Neural cell (in vitro differentiated cells): ENCODE measurements around the gene CNTNAP1. TPM values are rescaled to one million over a fixed set of nuclear protein-coding genes. Genes with fewer than 3 reads are reported as not detected.

ENCODE experiments used
- H2AFZ ChIP-seq: fragments of 200-600, 300-800 bp; sonication (generic), shearing (Covaris generic); 2 replicates; pipeline ENCODE4 v1.6.0; 2014; ENCODE audit warnings: low read depth, mild to moderate bottlenecking, antibody characterized with exemption, low read length, moderate library complexity
- H3F3A ChIP-seq: fragments of 200-600 bp; shearing (Covaris generic); 2 replicates; pipeline ENCODE4 v1.6.1; 2016; ENCODE audit warnings: mild to moderate bottlenecking, moderate library complexity, mixed read lengths, antibody characterized with exemption, low read length; ENCODE audit not compliant: insufficient read depth, poor library complexity, severe bottlenecking
- H3K27ac ChIP-seq: fragments of 200-600, 300-800 bp; sonication (generic), shearing (Covaris generic); 2 replicates; pipeline ENCODE4 v1.5.1; 2014; ENCODE audit warnings: mild to moderate bottlenecking, low read length, moderate library complexity
- H3K27me3 ChIP-seq: fragments of 300-800, 200-600 bp; sonication (generic), shearing (Covaris generic); 2 replicates; pipeline ENCODE4 v1.6.0; 2014; ENCODE audit warnings: mild to moderate bottlenecking, low read depth, low read length, moderate library complexity; ENCODE audit not compliant: insufficient read depth
- H3K36me3 ChIP-seq: fragments of 300-800, 200-600 bp; sonication (generic), shearing (Covaris generic); 2 replicates; pipeline ENCODE4 v1.5.1; 2014; ENCODE audit warnings: mild to moderate bottlenecking, antibody characterized with exemption, low read length, moderate library complexity; ENCODE audit not compliant: insufficient read depth
- H3K4me2 ChIP-seq: fragments of 300-800, 200-600 bp; sonication (generic), shearing (Covaris generic); 2 replicates; pipeline ENCODE4 v1.6.0; 2014; ENCODE audit warnings: mild to moderate bottlenecking, low read length
- H3K4me3 ChIP-seq: fragments of 300-800, 200-600 bp; sonication (generic), shearing (Covaris generic); 2 replicates; pipeline ENCODE4 v1.5.1; 2014; ENCODE audit warnings: mild to moderate bottlenecking, low read length, moderate library complexity
- H3K79me2 ChIP-seq: fragments of 200-600 bp; shearing (Covaris generic); replicated peaks from 2 replicates; pipeline ENCODE4 v1.6.0; 2014; ENCODE audit warnings: mild to moderate bottlenecking, low read length, moderate library complexity; ENCODE audit not compliant: insufficient read depth
- H3K9ac ChIP-seq: fragments of 300-800, 200-600 bp; sonication (generic), shearing (Covaris generic); 2 replicates; pipeline ENCODE4 v1.6.1; 2016; ENCODE audit warnings: mild to moderate bottlenecking, low read length, mixed read lengths
- H3K9me2 ChIP-seq: fragments of 200-600 bp; shearing (Covaris generic); 2 replicates; pipeline ENCODE4 v1.6.1; 2016; ENCODE audit warnings: mild to moderate bottlenecking, low read length, mixed read lengths; ENCODE audit not compliant: insufficient read depth
- H3K9me3 ChIP-seq: fragments of 200-600, 300-800 bp; sonication (generic), shearing (Covaris generic); 2 replicates; pipeline ENCODE4 v1.6.1; 2016; ENCODE audit warnings: mild to moderate bottlenecking, mixed run types, low read length, moderate library complexity, mixed read lengths
- H4K20me1 ChIP-seq: fragments of 200-600 bp; shearing (Covaris generic); 2 replicates; pipeline ENCODE4 v1.6.1; 2016; ENCODE audit warnings: mild to moderate bottlenecking, mixed run types; ENCODE audit not compliant: insufficient read depth
- EP300 ChIP-seq: fragments of 450-650 bp; conservative IDR thresholded peaks from 2 replicates; pipeline ENCODE4 v1.6.1; 2014; ENCODE audit warnings: antibody characterized with exemption, mild to moderate bottlenecking, moderate library complexity; ENCODE audit not compliant: poor library complexity, severe bottlenecking
- EZH2 ChIP-seq: fragments of 200-600, 300-800 bp; shearing (Covaris generic), sonication (generic); IDR thresholded peaks from 2 replicates; pipeline ENCODE4 v1.6.1; 2014; ENCODE audit warnings: antibody characterized with exemption, low read length, borderline replicate concordance, mild to moderate bottlenecking; ENCODE audit not compliant: insufficient read depth, poor library complexity, severe bottlenecking
- MXI1 ChIP-seq: fragments of 450-650 bp; conservative IDR thresholded peaks from 2 replicates; pipeline ENCODE4 v1.6.1; 2014; ENCODE audit warnings: antibody characterized with exemption, mild to moderate bottlenecking; ENCODE audit not compliant: poor library complexity, severe bottlenecking
- POLR2AphosphoS5 ChIP-seq: IDR thresholded peaks from 2 replicates; pipeline ENCODE4 v1.6.1; 2012
- RAD21 ChIP-seq: fragments of 450-650 bp; conservative IDR thresholded peaks from 2 replicates; pipeline ENCODE4 v1.6.1; 2014; ENCODE audit warnings: antibody characterized with exemption, mild to moderate bottlenecking, moderate library complexity
- SMC3 ChIP-seq: fragments of 450-650 bp; conservative IDR thresholded peaks from 2 replicates; pipeline ENCODE4 v1.6.1; 2014; ENCODE audit warnings: antibody characterized with exemption, mild to moderate bottlenecking, moderate library complexity; ENCODE audit not compliant: poor library complexity
- TAF1 ChIP-seq: IDR thresholded peaks from 2 replicates; pipeline ENCODE4 v1.6.1; 2012; ENCODE audit warnings: low read depth
- polyA plus RNA-seq: library from polyadenylated mRNA; depleted of rRNA; stranded (reverse); fragments of >200 nt; gene quantifications from 2 replicates; pipeline ENCODE4 v1.2.3, GENCODE V29; 2014
- TF ChIP-seq, protein P1 (sequence below): fragments of 450-650 bp; IDR thresholded peaks from 2 replicates; pipeline ENCODE4 v1.5.1; 2014; ENCODE audit warnings: antibody characterized with exemption, mild to moderate bottlenecking, moderate library complexity; ENCODE audit not compliant: poor library complexity, severe bottlenecking
- TF ChIP-seq, protein P2 (sequence below): IDR thresholded peaks from 2 replicates; pipeline ENCODE4 v1.6.1; 2012; ENCODE audit warnings: borderline replicate concordance

The CNTNAP1 gene
- polyA plus RNA-seq, 1 donor from 2014 or later, result 21.9 TPM

DNA sequence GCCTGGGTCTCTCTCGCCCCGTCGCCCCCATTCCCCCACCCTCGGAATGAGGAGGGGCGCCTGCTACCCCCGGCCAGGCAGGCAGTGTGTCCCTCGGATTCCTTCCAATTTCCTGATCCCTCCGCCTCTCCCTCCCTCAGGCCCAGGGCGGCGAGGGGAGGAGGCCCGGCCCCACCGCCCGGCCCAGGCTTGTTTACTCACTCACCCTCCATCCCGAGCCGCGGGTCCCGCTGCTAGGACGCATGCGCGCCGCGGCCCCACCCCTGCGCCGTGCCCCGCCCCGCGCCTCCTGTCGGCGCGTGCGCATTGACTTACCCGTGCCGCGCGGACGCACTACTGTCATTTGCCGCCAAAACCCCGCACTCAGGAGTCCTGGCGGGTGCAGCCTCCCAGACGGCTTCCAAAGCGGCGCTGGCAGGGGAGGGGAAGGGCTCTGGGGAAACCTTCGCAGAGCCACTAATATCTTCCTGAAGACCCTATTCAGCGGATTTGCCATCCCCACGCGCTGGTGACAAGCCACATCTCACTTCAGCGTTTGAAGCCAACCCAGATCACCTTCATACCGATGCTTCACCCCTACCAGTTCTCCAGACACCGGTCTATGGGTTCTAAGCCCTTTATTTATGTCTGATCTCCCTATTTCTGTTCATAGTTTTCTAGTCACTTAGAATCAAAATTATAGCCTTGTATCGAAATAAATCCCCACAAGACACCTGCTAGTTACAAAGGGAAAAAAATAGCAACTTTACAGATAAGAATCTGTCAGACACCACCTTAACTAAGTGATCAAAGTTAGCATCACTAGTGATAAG lies 62.7 kb downstream of the CNTNAP1 start, which contains the start of gene EZH1:
Gene EZH1, minus strand, starts transcription at position 235 of the 812 bp plus-strand sequence. CDS start 16,099 bp downstream, outside the sequence.
- peak within 1 kb of the TSS; percentile 81 for H3K27ac ChIP-seq
- peak within 1 kb of the TSS; percentile 90 for H2AFZ ChIP-seq
- TF ChIP-seq SMC3 (peak; percentile 24), RAD21 (no peak), EP300 (peak; percentile 22), MXI1 (peak; percentile 10), EZH2 (no peak), POLR2AphosphoS5 (peak; percentile 90), TAF1 (no peak)
- TF ChIP-seq, protein P1, sequence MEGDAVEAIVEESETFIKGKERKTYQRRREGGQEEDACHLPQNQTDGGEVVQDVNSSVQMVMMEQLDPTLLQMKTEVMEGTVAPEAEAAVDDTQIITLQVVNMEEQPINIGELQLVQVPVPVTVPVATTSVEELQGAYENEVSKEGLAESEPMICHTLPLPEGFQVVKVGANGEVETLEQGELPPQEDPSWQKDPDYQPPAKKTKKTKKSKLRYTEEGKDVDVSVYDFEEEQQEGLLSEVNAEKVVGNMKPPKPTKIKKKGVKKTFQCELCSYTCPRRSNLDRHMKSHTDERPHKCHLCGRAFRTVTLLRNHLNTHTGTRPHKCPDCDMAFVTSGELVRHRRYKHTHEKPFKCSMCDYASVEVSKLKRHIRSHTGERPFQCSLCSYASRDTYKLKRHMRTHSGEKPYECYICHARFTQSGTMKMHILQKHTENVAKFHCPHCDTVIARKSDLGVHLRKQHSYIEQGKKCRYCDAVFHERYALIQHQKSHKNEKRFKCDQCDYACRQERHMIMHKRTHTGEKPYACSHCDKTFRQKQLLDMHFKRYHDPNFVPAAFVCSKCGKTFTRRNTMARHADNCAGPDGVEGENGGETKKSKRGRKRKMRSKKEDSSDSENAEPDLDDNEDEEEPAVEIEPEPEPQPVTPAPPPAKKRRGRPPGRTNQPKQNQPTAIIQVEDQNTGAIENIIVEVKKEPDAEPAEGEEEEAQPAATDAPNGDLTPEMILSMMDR, result peak; percentile 32
- TF ChIP-seq, protein P2, sequence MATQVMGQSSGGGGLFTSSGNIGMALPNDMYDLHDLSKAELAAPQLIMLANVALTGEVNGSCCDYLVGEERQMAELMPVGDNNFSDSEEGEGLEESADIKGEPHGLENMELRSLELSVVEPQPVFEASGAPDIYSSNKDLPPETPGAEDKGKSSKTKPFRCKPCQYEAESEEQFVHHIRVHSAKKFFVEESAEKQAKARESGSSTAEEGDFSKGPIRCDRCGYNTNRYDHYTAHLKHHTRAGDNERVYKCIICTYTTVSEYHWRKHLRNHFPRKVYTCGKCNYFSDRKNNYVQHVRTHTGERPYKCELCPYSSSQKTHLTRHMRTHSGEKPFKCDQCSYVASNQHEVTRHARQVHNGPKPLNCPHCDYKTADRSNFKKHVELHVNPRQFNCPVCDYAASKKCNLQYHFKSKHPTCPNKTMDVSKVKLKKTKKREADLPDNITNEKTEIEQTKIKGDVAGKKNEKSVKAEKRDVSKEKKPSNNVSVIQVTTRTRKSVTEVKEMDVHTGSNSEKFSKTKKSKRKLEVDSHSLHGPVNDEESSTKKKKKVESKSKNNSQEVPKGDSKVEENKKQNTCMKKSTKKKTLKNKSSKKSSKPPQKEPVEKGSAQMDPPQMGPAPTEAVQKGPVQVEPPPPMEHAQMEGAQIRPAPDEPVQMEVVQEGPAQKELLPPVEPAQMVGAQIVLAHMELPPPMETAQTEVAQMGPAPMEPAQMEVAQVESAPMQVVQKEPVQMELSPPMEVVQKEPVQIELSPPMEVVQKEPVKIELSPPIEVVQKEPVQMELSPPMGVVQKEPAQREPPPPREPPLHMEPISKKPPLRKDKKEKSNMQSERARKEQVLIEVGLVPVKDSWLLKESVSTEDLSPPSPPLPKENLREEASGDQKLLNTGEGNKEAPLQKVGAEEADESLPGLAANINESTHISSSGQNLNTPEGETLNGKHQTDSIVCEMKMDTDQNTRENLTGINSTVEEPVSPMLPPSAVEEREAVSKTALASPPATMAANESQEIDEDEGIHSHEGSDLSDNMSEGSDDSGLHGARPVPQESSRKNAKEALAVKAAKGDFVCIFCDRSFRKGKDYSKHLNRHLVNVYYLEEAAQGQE, result peak; percentile 58
- no peaks in the 10 kb centered on the region for H3K27me3 ChIP-seq
- H3K4me3 ChIP-seq, result peak within 1 kb of the TSS; percentile 91
- no peaks in the 10 kb centered on the region for H3K9me2 ChIP-seq
- peak within 1 kb of the TSS; percentile 66 for H3K4me2 ChIP-seq
- no peaks in the 10 kb centered on the region for H3K9me3 ChIP-seq
- H3K9ac ChIP-seq, result peak within 1 kb of the TSS; percentile 86
- H4K20me1 ChIP-seq, result no peaks in the 10 kb centered on the region
- no peaks in the 10 kb centered on the region for H3F3A ChIP-seq
- peaks cover 13% of the 10 kb centered on the region for H3K79me2 ChIP-seq
- no peaks in the 10 kb centered on the region for H3K36me3 ChIP-seq

DNA sequence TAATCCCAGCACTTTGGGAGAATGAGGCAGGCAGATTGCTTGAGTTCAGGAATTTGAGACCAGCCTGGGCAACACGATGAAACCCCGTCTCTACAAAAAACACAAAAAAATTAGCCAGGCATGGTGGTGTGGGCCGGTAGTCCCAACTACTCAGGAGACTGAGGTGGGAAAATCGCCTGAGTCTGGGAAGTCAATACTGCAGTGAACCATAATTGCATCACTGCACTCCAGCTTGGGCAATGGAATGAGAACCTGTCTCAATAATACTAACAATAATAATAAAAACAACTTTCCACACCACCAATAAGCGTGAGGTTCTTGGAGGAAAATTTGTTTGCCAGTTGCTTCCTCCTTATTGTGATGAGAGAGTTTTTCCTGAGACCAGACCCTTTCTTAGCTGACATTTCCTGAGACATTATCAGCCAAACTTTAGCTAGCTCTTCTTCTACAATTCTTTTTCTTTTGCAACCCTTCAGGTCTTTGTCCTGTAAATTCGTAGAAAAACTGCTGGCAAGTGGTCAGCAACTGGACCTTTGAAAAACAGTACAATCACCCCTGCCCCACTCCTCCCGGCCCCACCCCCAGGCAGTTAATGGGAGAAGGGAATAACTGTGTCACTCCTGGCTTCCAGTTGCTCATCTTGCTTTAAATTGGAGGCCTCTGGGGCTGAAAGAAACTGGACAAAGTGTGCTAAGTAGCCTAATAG lies 66.0 kb downstream of the CNTNAP1 start:
- H3K27ac ChIP-seq, result no peak overlapping the region
- no peaks in the 10 kb centered on the region for H4K20me1 ChIP-seq
- no peak overlapping the region for H3K9ac ChIP-seq

More for the DNA sequence above, 66.0 kb downstream of the CNTNAP1 start:
- peaks cover 5% of the 10 kb centered on the region for H3K79me2 ChIP-seq
- H3K36me3 ChIP-seq, result no peaks in the 10 kb centered on the region
- no peaks in the 10 kb centered on the region for H3K9me3 ChIP-seq
- no peak overlapping the region for H3K4me3 ChIP-seq
- TF ChIP-seq TAF1 (no peak), EZH2 (no peak), RAD21 (no peak), POLR2AphosphoS5 (no peak), SMC3 (no peak), EP300 (no peak), MXI1 (no peak)
- TF ChIP-seq, protein P2, result no peak
- TF ChIP-seq, protein P1, result no peak
- no peaks in the 10 kb centered on the region for H3F3A ChIP-seq
- no peak overlapping the region for H3K4me2 ChIP-seq
- H3K9me2 ChIP-seq, result no peaks in the 10 kb centered on the region
- no peaks in the 10 kb centered on the region for H3K27me3 ChIP-seq
- H2AFZ ChIP-seq, result no peak overlapping the region
